ENCODE data around the gene CACNA2D4. TPM values are rescaled to one million over a fixed set of nuclear protein-coding genes. Genes with fewer than 3 reads are reported as not detected.
A peak's percentile ranks its signal among the peaks of the same experiment; 100 is the strongest.

Gene CACNA2D4
- total and polyA plus RNA-seq, 2 of the 13 experiments (the other 11 are each of a cell fraction or from before 2014, with no cell fraction given): 14.2 to 136 TPM

GRCh38 chr12:1810201-1810930 is 108.1 kb downstream of the CACNA2D4 start (continued):
- TF ChIP-seq, protein P1, sequence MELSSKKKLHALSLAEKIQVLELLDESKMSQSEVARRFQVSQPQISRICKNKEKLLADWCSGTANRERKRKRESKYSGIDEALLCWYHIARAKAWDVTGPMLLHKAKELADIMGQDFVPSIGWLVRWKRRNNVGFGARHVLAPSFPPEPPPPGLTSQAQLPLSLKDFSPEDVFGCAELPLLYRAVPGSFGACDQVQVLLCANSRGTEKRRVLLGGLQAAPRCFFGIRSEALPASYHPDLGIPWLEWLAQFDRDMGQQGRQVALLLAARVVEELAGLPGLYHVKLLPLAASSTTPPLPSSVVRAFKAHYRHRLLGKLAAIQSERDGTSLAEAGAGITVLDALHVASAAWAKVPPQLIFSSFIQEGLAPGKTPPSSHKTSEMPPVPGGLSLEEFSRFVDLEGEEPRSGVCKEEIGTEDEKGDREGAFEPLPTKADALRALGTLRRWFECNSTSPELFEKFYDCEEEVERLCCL (CRISPR knock-in tag; IDR thresholded peaks at IDR 0.05; ENCODE audit: borderline replicate concordance): no peak
- TF ChIP-seq GMEB1 (CRISPR knock-in tag; IDR thresholded peaks at IDR 0.05; ENCODE audit: borderline replicate concordance) (no peak), ZNF607 (CRISPR knock-in tag; IDR thresholded peaks at IDR 0.05; ENCODE audit: borderline replicate concordance) (no peak), CBFB (CRISPR knock-in tag; IDR thresholded peaks at IDR 0.05) (no peak), PRDM4 (CRISPR knock-in tag; IDR thresholded peaks at IDR 0.05; ENCODE audit: borderline replicate concordance) (no peak), ZBTB2 (CRISPR knock-in tag; IDR thresholded peaks at IDR 0.05; ENCODE audit: low read depth) (0 out of 2 replicates have a peak, but pooled peaks have one; percentile 14), ZNF713 (CRISPR knock-in tag; IDR thresholded peaks at IDR 0.05) (no peak), ZNF33B (CRISPR knock-in tag; IDR thresholded peaks at IDR 0.05) (no peak), JUNB (CRISPR knock-in tag; IDR thresholded peaks at IDR 0.05; ENCODE audit: borderline replicate concordance) (peak; percentile 35; the same call in 1 of the 2 replicates), ZNF572 (CRISPR knock-in tag; IDR thresholded peaks at IDR 0.05) (no peak; the same call in 1 of the 2 replicates), REPIN1 (CRISPR knock-in tag; IDR thresholded peaks at IDR 0.05; ENCODE audit: borderline replicate concordance, low read depth) (no peak), XBP1 (CRISPR knock-in tag; IDR thresholded peaks at IDR 0.05) (no peak), ZNF879 (CRISPR knock-in tag; IDR thresholded peaks at IDR 0.05) (no peak), RBM39 (IDR thresholded peaks at IDR 0.05; ENCODE audit: low read depth, low read length, poor library complexity, severe bottlenecking) (no peak), KMT2B (CRISPR knock-in tag; IDR thresholded peaks at IDR 0.05) (no peak), SP140L (CRISPR knock-in tag; IDR thresholded peaks at IDR 0.05; ENCODE audit: borderline replicate concordance) (no peak), SRSF4 (IDR thresholded peaks at IDR 0.05; ENCODE audit: low read depth, low read length, poor library complexity, severe bottlenecking) (no peak), KDM5B (CRISPR knock-in tag; IDR thresholded peaks at IDR 0.05; ENCODE audit: borderline replicate concordance) (peak; percentile 9; the same call in 1 of the 2 replicates), GPBP1L1 (CRISPR knock-in tag; IDR thresholded peaks at IDR 0.05) (no peak), SPEN (CRISPR knock-in tag; IDR thresholded peaks at IDR 0.05; ENCODE audit: low read depth) (no peak), YEATS4 (CRISPR knock-in tag; IDR thresholded peaks at IDR 0.05; ENCODE audit: borderline replicate concordance) (no peak)
